ENCODE measurements around the gene EIF4EBP2. TPM values are rescaled to one million over a fixed set of nuclear protein-coding genes. Genes with fewer than 3 reads are reported as not detected.

Gene EIF4EBP2
- total and polyA plus RNA-seq, 2 of the 13 experiments (the other 11 are each of a cell fraction or from before 2014, with no cell fraction given): 16.9 to 22.0 TPM

DNA sequence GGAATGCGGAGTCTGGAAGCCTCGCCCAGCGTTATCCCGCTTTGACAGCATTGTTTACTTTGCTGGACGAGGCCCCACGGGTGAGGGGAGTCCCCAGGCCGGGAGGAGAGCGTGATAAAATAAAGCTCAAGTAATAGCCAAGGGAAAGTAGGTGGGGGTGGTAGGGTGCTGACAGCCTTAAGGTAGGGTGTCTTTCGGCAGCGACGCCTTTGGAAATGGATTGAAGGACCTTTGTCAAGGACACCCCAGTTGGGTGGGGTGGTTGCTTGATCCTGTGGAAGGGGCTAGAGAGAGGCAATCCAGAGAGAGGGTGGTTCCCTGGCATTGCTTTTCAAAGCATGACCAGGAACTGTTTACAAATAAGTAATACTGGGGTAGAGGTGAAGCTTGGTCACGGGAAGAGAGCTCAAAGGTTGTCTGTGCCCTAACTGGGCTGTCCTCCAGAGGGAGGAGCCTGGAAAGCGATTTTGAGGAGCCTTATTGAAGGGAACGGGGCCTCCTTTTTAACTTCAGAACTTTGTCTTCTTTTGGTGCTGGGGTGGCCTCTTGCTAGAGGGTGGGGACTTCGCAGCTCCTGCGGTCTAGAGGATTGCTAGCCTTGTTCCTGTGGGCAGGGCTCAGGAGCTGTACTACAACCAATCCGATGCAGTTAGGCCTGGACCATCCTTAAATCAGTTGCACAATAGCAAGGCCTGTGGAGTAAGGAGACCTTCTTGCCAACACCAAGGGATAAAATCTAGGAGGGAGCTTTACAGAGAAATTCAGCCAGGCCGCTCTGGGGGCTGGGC is 1.3 kb downstream of the EIF4EBP2 start (continued):
- TF ChIP-seq ZNF709 (CRISPR knock-in tag; IDR thresholded peaks at IDR 0.05) (no peak), ZFP90 (CRISPR knock-in tag; IDR thresholded peaks at IDR 0.05; ENCODE audit: borderline replicate concordance) (no peak), RBM39 (IDR thresholded peaks at IDR 0.05; ENCODE audit: low read depth, low read length, poor library complexity, severe bottlenecking) (no peak), ZNF782 (CRISPR knock-in tag; IDR thresholded peaks at IDR 0.05; ENCODE audit: borderline replicate concordance) (no peak), ONECUT2 (CRISPR knock-in tag; IDR thresholded peaks at IDR 0.05) (no peak), TBX2 (CRISPR knock-in tag; IDR thresholded peaks at IDR 0.05; ENCODE audit: borderline replicate concordance) (no peak), GABPB1 (CRISPR knock-in tag; IDR thresholded peaks at IDR 0.05) (no peak; the same call in 1 of the 2 replicates), ZBTB3 (CRISPR knock-in tag; IDR thresholded peaks at IDR 0.05; ENCODE audit: borderline replicate concordance, low read depth) (no peak), CREBL2 (CRISPR knock-in tag; IDR thresholded peaks at IDR 0.05; ENCODE audit: borderline replicate concordance) (no peak), MXD3 (CRISPR knock-in tag; IDR thresholded peaks at IDR 0.05) (0 out of 2 replicates have a peak, but pooled peaks have one; percentile 29), MEIS2 (CRISPR knock-in tag; IDR thresholded peaks at IDR 0.05) (no peak), NR2F1 (CRISPR knock-in tag; IDR thresholded peaks at IDR 0.05) (peak in 1 of 2 experiments; percentile 48; a peak in 1 of 4 replicates), CBFB (CRISPR knock-in tag; IDR thresholded peaks at IDR 0.05) (no peak), NONO (IDR thresholded peaks at IDR 0.05) (no peak), NONO (CRISPR knock-in tag; conservative IDR thresholded peaks at IDR 0.05) (no peak), NFIC (IDR thresholded peaks at IDR 0.05; ENCODE audit: low read length) (no peak), MXI1 (IDR thresholded peaks at IDR 0.05; ENCODE audit: borderline replicate concordance, low read depth, low read length) (peak; percentile 42; the same call in 2 of the 3 replicates), CEBPB (IDR thresholded peaks at IDR 0.05; ENCODE audit: borderline replicate concordance, low read depth, low read length) (peak; percentile 94), ELK4 (CRISPR knock-in tag; IDR thresholded peaks at IDR 0.05; ENCODE audit: borderline replicate concordance) (no peak), GTF2F1 (IDR thresholded peaks at IDR 0.05; ENCODE audit: low read length) (no peak), ZBTB21 (CRISPR knock-in tag; IDR thresholded peaks at IDR 0.05) (no peak), ZNF296 (CRISPR knock-in tag; conservative IDR thresholded peaks at IDR 0.05) (no peak), ZNF256 (CRISPR knock-in tag; conservative IDR thresholded peaks at IDR 0.05) (no peak), BRD4 (CRISPR knock-in tag; IDR thresholded peaks at IDR 0.05) (no peak), SMARCE1 (IDR thresholded peaks at IDR 0.05; ENCODE audit: borderline replicate concordance) (no peak), GPBP1L1 (CRISPR knock-in tag; IDR thresholded peaks at IDR 0.05) (no peak), FOSL1 (CRISPR knock-in tag; IDR thresholded peaks at IDR 0.05; ENCODE audit: borderline replicate concordance) (no peak)
